Trophoblast cell (in vitro differentiated cells and primary cell): ENCODE results near the gene GPR137.

ENCODE experiments used
- DNase-seq, 2 donors: peaks; one replicate each; pipeline ENCODE4 v3.0.0-alpha.2; 2016
- H2AFZ ChIP-seq: 2 replicates; pipeline ENCODE4 v1.6.1; 2013; ENCODE audit warnings: low read length, moderate library complexity, mild to moderate bottlenecking; ENCODE audit not compliant: insufficient read depth, poor library complexity
- H2AK5ac ChIP-seq: 2 replicates; pipeline ENCODE4 v1.6.1; 2013; ENCODE audit warnings: mild to moderate bottlenecking, low read length
- H2BK120ac ChIP-seq: 2 replicates; pipeline ENCODE4 v1.6.1; 2013; ENCODE audit warnings: low read length, mild to moderate bottlenecking, moderate library complexity; ENCODE audit not compliant: insufficient read depth, poor library complexity
- H2BK12ac ChIP-seq: 2 replicates; pipeline ENCODE4 v1.6.1; 2013; ENCODE audit warnings: mild to moderate bottlenecking, low read length, moderate library complexity
- H2BK5ac ChIP-seq: 2 replicates; pipeline ENCODE4 v1.6.1; 2013; ENCODE audit warnings: low read length, low read depth, moderate library complexity, mild to moderate bottlenecking; ENCODE audit not compliant: poor library complexity
- H3K14ac ChIP-seq: 2 replicates; pipeline ENCODE4 v1.6.1; 2013; ENCODE audit warnings: mild to moderate bottlenecking, low read length
- H3K18ac ChIP-seq: 2 replicates; pipeline ENCODE4 v1.6.1; 2013; ENCODE audit warnings: mild to moderate bottlenecking, low read length
- H3K23ac ChIP-seq: 2 replicates; pipeline ENCODE4 v1.6.1; 2013; ENCODE audit warnings: low read length
- H3K27ac ChIP-seq: 2 replicates; pipeline ENCODE4 v1.5.1; 2013; ENCODE audit warnings: low read depth, mild to moderate bottlenecking, inconsistent platforms, low read length, moderate library complexity
- H3K27me3 ChIP-seq: 2 replicates; pipeline ENCODE4 v1.6.1; 2013; ENCODE audit warnings: inconsistent platforms, mild to moderate bottlenecking, low read length, moderate library complexity; ENCODE audit not compliant: insufficient read depth
- H3K36me3 ChIP-seq, 2 experiments: 1 replicate in 1 of 2; 2 replicates in 1 of 2; pipeline ENCODE4 v1.6.1; 2013; ENCODE audit warnings: low read length in 2 of 2, mild to moderate bottlenecking in 2 of 2, moderate library complexity in 1 of 2; ENCODE audit not compliant: insufficient read depth in 2 of 2, control insufficient read depth in 1 of 2
- H3K4ac ChIP-seq: 2 replicates; pipeline ENCODE4 v1.6.1; 2013; ENCODE audit warnings: low read depth, mild to moderate bottlenecking, low read length, moderate library complexity
- H3K4me1 ChIP-seq, 2 experiments: 1 replicate in 1 of 2; 2 replicates in 1 of 2; pipeline ENCODE4 v1.6.1; 2013; ENCODE audit warnings: low read length in 2 of 2, mild to moderate bottlenecking in 2 of 2, moderate library complexity in 1 of 2; ENCODE audit not compliant: insufficient read depth in 2 of 2, control insufficient read depth in 1 of 2
- H3K4me2 ChIP-seq: 2 replicates; pipeline ENCODE4 v1.6.1; 2013; ENCODE audit warnings: inconsistent platforms, mild to moderate bottlenecking, low read length, moderate library complexity
- H3K4me3 ChIP-seq: 2 replicates; pipeline ENCODE4 v1.5.1; 2013; ENCODE audit warnings: mild to moderate bottlenecking, low read depth, low read length, inconsistent platforms
- H3K79me1 ChIP-seq: one replicate; pipeline ENCODE4 v1.6.1; 2013; ENCODE audit warnings: low read length
- H3K79me2 ChIP-seq: 2 replicates; pipeline ENCODE4 v1.6.1; 2013; ENCODE audit warnings: low read length, mild to moderate bottlenecking; ENCODE audit not compliant: control insufficient read depth, insufficient read depth, poor library complexity
- H3K9ac ChIP-seq: 2 replicates; pipeline ENCODE4 v1.6.1; 2013; ENCODE audit warnings: mild to moderate bottlenecking, low read length
- H3K9me3 ChIP-seq: 2 replicates; pipeline ENCODE4 v1.6.1; 2013; ENCODE audit warnings: low read depth, mild to moderate bottlenecking, control low read depth, inconsistent platforms, low read length; ENCODE audit not compliant: insufficient read depth
- H4K12ac ChIP-seq: 2 replicates; pipeline ENCODE4 v1.6.1; 2013; ENCODE audit warnings: low read depth, mild to moderate bottlenecking, low read length, moderate library complexity
- H4K8ac ChIP-seq: 2 replicates; pipeline ENCODE4 v1.6.1; 2013; ENCODE audit warnings: low read depth, mild to moderate bottlenecking, low read length, moderate library complexity
- H4K91ac ChIP-seq: one replicate; pipeline ENCODE4 v1.6.1; 2013; ENCODE audit warnings: low read depth, mild to moderate bottlenecking, low read length, moderate library complexity
- WGBS: extraction: QIAGEN DNeasy Blood & Tissue Kit; methylation state at CpG from one replicate; pipeline ENCODE4 v1.1.7; 2013; ENCODE audit warnings: missing lambda C conversion rate; ENCODE audit not compliant: insufficient read length, insufficient coverage; ENCODE audit errors: extremely low coverage; 5-methylcytosine and 5-hydroxymethylcytosine counted together

The GPR137 gene

GRCh38 chr11:64239662-64240434 lies 45.8 kb upstream of the GPR137 start:
- Histone ChIP-seq H4K8ac (peak overlapping the region; percentile 99), H4K91ac (peak overlapping the region; percentile 99), H3K4ac (no peak overlapping the region), H2AK5ac (peak overlapping the region; percentile 21), H3K23ac (no peak overlapping the region), H3K79me2 (peaks cover 20% of the 10 kb centered on the region), H2BK120ac (peak overlapping the region; percentile 94), H4K12ac (peak overlapping the region; percentile 97), H2BK5ac (peak overlapping the region; percentile 98), H3K27me3 (no peaks in the 10 kb centered on the region), H3K18ac (no peak overlapping the region), H3K27ac (peak overlapping the region; percentile 95), H3K4me1 (peaks cover 21 to 33% of the 10 kb centered on the region in 2 experiments), H3K9ac (no peak overlapping the region), H3K4me3 (no peak overlapping the region), H3K9me3 (no peaks in the 10 kb centered on the region), H3K4me2 (peak overlapping the region; percentile 68), H3K36me3 (peaks cover 40 to 42% of the 10 kb centered on the region in 2 experiments), H2BK12ac (peak overlapping the region; percentile 39), H2AFZ (peak overlapping the region; percentile 67), H3K14ac (peak overlapping the region; percentile 13), H3K79me1 (peaks cover 21% of the 10 kb centered on the region)
- peak; percentile 63 to 74 for DNase-seq
- WGBS: no CpG with 5 or more reads among the region's 11 CpGs

- WGBS: no CpG with 5 or more reads among the region's 58 CpGs
- peak within 1 kb of the TSS; percentile 98 for H2BK5ac ChIP-seq
Observed at GRCh38 chr11:64240435-64241240, 45.0 kb upstream of the GPR137 start, which contains the start of gene FKBP2. Gene FKBP2, plus strand, starts transcription at chr11:64241095. Its CDS starts 1,293 bp downstream, at chr11:64242388.

GRCh38 chr11:64241241-64241490 lies 44.5 kb upstream of the GPR137 start:
- Histone ChIP-seq H4K8ac (peak overlapping the region; percentile 99), H2BK5ac (peak overlapping the region; percentile 98)

More at GRCh38 chr11:64240435-64241240, 45.0 kb upstream of the GPR137 start, which contains the start of gene FKBP2:
- Histone ChIP-seq H3K9ac (peak within 1 kb of the TSS; percentile 84), H4K91ac (peak within 1 kb of the TSS; percentile 99), H3K79me2 (peaks cover 22% of the 10 kb centered on the region), H3K27ac (peak within 1 kb of the TSS; percentile 95), H3K4me1 (peaks cover 28 to 36% of the 10 kb centered on the region in 2 experiments), H3K23ac (no peak within 1 kb of the TSS), H3K18ac (peak within 1 kb of the TSS; percentile 96), H2AK5ac (peak within 1 kb of the TSS; percentile 89), H3K14ac (peak within 1 kb of the TSS; percentile 98), H2BK12ac (peak within 1 kb of the TSS; percentile 39), H4K12ac (peak within 1 kb of the TSS; percentile 97), H3K36me3 (peaks cover 44 to 47% of the 10 kb centered on the region in 2 experiments), H3K79me1 (peaks cover 28% of the 10 kb centered on the region), H3K9me3 (no peaks in the 10 kb centered on the region), H2BK120ac (peak within 1 kb of the TSS; percentile 98), H4K8ac (peak within 1 kb of the TSS; percentile 99), H3K4me3 (peak within 1 kb of the TSS; percentile 76), H3K27me3 (no peaks in the 10 kb centered on the region), H3K4ac (peak within 1 kb of the TSS; percentile 97), H3K4me2 (peak within 1 kb of the TSS; percentile 94), H2AFZ (peak within 1 kb of the TSS; percentile 87)
- DNase-seq: peak; percentile 97 to 99

More at GRCh38 chr11:64241241-64241490, 44.5 kb upstream of the GPR137 start:
- peak overlapping the region; percentile 69 for H2AK5ac ChIP-seq
- peak overlapping the region; percentile 95 for H3K27ac ChIP-seq
- peak overlapping the region; percentile 95 for H4K12ac ChIP-seq
- H3K4me2 ChIP-seq: peak overlapping the region; percentile 68
- peaks cover 28 to 37% of the 10 kb centered on the region in 2 experiments for H3K4me1 ChIP-seq
- peak overlapping the region; percentile 87 for H3K18ac ChIP-seq
- peak overlapping the region; percentile 98 for H3K14ac ChIP-seq
- peak overlapping the region; percentile 98 for H2BK120ac ChIP-seq
- H4K91ac ChIP-seq: peak overlapping the region; percentile 99
- DNase-seq: peak; percentile 99 to 100
- no peak overlapping the region for H2BK12ac ChIP-seq
- H3K4me3 ChIP-seq: peak overlapping the region; percentile 76
- peaks cover 27% of the 10 kb centered on the region for H3K79me2 ChIP-seq
- peaks cover 33% of the 10 kb centered on the region for H3K79me1 ChIP-seq
- H3K36me3 ChIP-seq: peaks cover 42 to 47% of the 10 kb centered on the region in 2 experiments
- no CpG with 5 or more reads among the region's 24 CpGs for WGBS
- H3K27me3 ChIP-seq: no peaks in the 10 kb centered on the region
- H3K4ac ChIP-seq: peak overlapping the region; percentile 97
- H3K23ac ChIP-seq: no peak overlapping the region
- peak overlapping the region; percentile 68 for H3K9ac ChIP-seq
- H2AFZ ChIP-seq: peak overlapping the region; percentile 87
- peaks cover 2% of the 10 kb centered on the region for H3K9me3 ChIP-seq
